Measurements from ENCODE around the gene ARRB1. TPM values are rescaled to one million over a fixed set of nuclear protein-coding genes. Genes with fewer than 3 reads are reported as not detected.
"Not testable (repeated sequence)": the region's sequence is repeated elsewhere in the genome, so short reads cannot be mapped to it uniquely, and the experiment has no call there.

The ARRB1 gene
- polyA plus RNA-seq, 2 of the 4 experiments (the other 2 are of a cell fraction) = 6.8 to 14.3 TPM

DNA sequence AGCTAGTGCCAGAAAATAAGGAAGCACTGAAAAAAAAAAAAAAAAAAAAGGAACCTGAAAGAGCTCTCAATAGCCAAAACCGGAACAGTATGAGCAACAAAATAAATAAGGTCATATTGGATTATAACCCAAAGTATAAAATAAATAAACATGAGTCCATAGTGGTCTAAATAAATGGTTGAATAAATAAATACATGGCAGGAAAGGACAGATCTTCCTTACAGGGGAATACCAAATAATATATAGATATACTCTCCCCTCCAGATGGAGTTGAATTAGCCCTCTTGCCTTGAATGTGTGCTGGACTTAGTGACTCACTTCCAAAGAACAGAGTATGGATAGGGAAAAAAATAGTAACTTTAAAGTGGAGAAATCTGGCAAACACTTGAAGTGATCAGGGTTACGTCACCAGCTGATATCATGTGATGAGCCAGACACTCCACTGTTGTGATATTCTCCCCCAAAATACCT is 14.3 kb upstream of the ARRB1 start:
- ChIA-PET POLR2A (no interaction called here), CTCF (interaction anchor here (0.7 to 1.3 kb wide), 2 partner anchors 8 to 27 kb away, joined by 3 to 4 read pairs; no protein-coding TSS in a partner anchor)
- ATAC-seq (peak; percentile 70; a peak in 5 of 6 replicates), DNase-seq (ENCODE audit: low read depth in 1 of 2, low spot score in 1 of 2) (peak in 1 of 2 experiments; percentile 33), FAIRE-seq (no peak)
- Histone ChIP-seq H3K27ac (peak overlapping the region in 1 of 2 experiments; percentile 50; a peak in 1 of 6 replicates), H3K4me2 (peak overlapping the region; percentile 17), H3K9me3 (peaks cover 10% of the 10 kb centered on the region), H3K4me1 (peaks cover 13% of the 10 kb centered on the region; the same call in 2 of the 3 replicates), H3K4me3 (no peak overlapping the region)
- 11% methylated on average over 2 of the region's 2 CpGs for WGBS (ENCODE audit: missing lambda C conversion rate)
- TF ChIP-seq, protein P1, sequence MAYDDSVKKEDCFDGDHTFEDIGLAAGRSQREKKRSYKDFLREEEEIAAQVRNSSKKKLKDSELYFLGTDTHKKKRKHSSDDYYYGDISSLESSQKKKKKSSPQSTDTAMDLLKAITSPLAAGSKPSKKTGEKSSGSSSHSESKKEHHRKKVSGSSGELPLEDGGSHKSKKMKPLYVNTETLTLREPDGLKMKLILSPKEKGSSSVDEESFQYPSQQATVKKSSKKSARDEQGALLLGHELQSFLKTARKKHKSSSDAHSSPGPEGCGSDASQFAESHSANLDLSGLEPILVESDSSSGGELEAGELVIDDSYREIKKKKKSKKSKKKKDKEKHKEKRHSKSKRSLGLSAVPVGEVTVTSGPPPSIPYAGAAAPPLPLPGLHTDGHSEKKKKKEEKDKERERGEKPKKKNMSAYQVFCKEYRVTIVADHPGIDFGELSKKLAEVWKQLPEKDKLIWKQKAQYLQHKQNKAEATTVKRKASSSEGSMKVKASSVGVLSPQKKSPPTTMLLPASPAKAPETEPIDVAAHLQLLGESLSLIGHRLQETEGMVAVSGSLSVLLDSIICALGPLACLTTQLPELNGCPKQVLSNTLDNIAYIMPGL (CRISPR knock-in tag; IDR thresholded peaks at IDR 0.05; ENCODE audit: borderline replicate concordance) = no peak
- TF ChIP-seq FOSL2 (IDR thresholded peaks at IDR 0.05) (no peak), FOSL2 (CRISPR knock-in tag; IDR thresholded peaks at IDR 0.05) (peak; percentile 62), EHMT2 (IDR thresholded peaks at IDR 0.05; ENCODE audit: low read depth) (no peak)

DNA sequence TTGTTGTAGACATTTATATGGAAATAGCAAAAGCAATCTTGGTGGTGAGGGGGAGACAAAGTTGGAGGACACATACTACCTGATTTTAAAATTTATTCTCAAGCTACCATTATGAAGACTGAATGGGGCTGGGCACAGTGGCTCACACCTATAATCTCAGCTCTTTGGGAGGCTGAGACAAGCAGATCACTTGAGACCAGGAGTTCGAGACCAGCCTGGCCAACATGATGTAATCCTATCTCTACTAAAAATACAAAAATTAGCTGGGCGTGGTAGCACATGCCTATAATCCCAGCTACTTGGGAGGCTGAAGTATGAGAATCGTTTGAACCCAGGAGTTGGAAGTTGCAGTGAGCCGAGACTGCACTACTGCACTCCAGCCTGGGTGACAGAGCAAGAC is 10.8 kb upstream of the ARRB1 start:
- WGBS (ENCODE audit: missing lambda C conversion rate) = 76% methylated on average over 4 of the region's 4 CpGs
- FAIRE-seq; ATAC-seq; H3K9me3 ChIP-seq; DNase-seq (ENCODE audit: low read depth in 1 of 2, low spot score in 1 of 2); H3K27ac ChIP-seq; H3K4me3 ChIP-seq; H3K4me2 ChIP-seq: not testable (repeated sequence)
- ChIA-PET CTCF (interaction anchor here (0.8 to 2.7 kb wide), 9 partner anchors 9 to 170 kb away, joined by 3 to 9 read pairs (median 3); no protein-coding TSS in a partner anchor), POLR2A (interaction anchor here (0.7 kb wide), 1 partner anchor 23 kb away, joined by 5 read pairs; no protein-coding TSS in a partner anchor)
- peaks cover 13% of the 10 kb centered on the region; the same call in 2 of the 3 replicates for H3K4me1 ChIP-seq

DNA sequence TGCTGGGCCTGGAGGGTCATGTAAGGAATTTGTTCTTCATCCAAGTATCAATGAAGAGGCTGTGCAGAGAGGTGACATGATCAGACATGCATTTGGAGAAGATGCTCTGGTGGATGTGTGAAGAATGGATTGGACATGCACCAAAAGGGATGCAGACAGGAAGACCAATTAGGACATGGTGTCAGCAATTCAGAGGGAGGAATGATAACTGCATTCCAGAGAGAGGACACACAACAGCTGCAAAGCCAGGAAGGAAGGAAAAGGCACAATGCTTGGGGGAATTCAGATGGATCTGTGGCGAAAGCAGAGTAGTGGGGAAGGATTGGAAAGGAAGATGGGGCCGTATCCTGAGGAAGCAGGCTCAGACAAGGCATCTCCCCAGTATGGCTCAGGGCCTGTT is 5.2 kb upstream of the ARRB1 start:
- no peak for DNase-seq (ENCODE audit: low read depth in 1 of 2, low spot score in 1 of 2)
- CTCF ChIA-PET = interaction anchor here (0.7 to 2.9 kb wide), 9 partner anchors 8 to 76 kb away, joined by 3 to 18 read pairs (median 4); no protein-coding TSS in a partner anchor
- 88% methylated on average over 2 of the region's 2 CpGs for WGBS (ENCODE audit: missing lambda C conversion rate)
- Histone ChIP-seq H3K9me3 (no peaks in the 10 kb centered on the region), H3K4me2 (no peak overlapping the region), H3K4me3 (no peak overlapping the region), H3K27ac (no peak overlapping the region), H3K4me1 (peaks cover 14% of the 10 kb centered on the region)
- POLR2A ChIA-PET = no interaction called here
- FAIRE-seq = no peak
- ATAC-seq = no peak
- TF ChIP-seq, protein P2, sequence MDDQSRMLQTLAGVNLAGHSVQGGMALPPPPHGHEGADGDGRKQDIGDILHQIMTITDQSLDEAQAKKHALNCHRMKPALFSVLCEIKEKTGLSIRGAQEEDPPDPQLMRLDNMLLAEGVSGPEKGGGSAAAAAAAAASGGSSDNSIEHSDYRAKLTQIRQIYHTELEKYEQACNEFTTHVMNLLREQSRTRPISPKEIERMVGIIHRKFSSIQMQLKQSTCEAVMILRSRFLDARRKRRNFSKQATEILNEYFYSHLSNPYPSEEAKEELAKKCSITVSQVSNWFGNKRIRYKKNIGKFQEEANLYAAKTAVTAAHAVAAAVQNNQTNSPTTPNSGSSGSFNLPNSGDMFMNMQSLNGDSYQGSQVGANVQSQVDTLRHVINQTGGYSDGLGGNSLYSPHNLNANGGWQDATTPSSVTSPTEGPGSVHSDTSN (IDR thresholded peaks at IDR 0.05) = no peak

DNA sequence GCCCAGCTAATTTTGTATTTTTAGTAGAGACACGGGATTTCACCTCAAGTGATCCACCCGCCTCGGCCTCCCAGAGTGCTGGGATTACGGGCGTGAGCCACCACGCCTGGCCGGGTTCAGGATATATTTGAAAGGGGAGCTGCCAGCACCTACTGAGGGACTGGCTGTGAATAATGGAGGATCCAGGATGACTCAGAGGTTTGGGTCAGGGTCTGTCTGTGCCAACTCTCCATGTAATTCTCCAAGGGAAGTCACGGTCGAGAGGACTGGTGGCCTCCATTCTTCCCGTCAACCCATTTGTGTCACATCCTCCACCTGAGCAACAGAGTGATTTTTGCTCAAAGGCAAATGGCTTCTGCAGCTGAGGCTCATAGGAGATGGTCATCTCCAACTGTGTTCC is 3.6 kb upstream of the ARRB1 start:
- no peak for TF ChIP-seq HOXB13 (CRISPR knock-in tag; IDR thresholded peaks at IDR 0.05; ENCODE audit: low read depth)
- TF ChIP-seq CBX8 (IDR thresholded peaks at IDR 0.05) = no peak
- TF ChIP-seq CHD4 (IDR thresholded peaks at IDR 0.05; ENCODE audit: borderline replicate concordance) = no peak
- TF ChIP-seq, protein P3, sequence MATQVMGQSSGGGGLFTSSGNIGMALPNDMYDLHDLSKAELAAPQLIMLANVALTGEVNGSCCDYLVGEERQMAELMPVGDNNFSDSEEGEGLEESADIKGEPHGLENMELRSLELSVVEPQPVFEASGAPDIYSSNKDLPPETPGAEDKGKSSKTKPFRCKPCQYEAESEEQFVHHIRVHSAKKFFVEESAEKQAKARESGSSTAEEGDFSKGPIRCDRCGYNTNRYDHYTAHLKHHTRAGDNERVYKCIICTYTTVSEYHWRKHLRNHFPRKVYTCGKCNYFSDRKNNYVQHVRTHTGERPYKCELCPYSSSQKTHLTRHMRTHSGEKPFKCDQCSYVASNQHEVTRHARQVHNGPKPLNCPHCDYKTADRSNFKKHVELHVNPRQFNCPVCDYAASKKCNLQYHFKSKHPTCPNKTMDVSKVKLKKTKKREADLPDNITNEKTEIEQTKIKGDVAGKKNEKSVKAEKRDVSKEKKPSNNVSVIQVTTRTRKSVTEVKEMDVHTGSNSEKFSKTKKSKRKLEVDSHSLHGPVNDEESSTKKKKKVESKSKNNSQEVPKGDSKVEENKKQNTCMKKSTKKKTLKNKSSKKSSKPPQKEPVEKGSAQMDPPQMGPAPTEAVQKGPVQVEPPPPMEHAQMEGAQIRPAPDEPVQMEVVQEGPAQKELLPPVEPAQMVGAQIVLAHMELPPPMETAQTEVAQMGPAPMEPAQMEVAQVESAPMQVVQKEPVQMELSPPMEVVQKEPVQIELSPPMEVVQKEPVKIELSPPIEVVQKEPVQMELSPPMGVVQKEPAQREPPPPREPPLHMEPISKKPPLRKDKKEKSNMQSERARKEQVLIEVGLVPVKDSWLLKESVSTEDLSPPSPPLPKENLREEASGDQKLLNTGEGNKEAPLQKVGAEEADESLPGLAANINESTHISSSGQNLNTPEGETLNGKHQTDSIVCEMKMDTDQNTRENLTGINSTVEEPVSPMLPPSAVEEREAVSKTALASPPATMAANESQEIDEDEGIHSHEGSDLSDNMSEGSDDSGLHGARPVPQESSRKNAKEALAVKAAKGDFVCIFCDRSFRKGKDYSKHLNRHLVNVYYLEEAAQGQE (IDR thresholded peaks at IDR 0.05) = no peak
- TF ChIP-seq ZC3H11A (IDR thresholded peaks at IDR 0.05) = no peak
- TF ChIP-seq RAD21 (conservative IDR thresholded peaks at IDR 0.05 in 1 of 2, IDR thresholded peaks at IDR 0.05 in 1 of 2) = no peak
- TF ChIP-seq, protein P2 (IDR thresholded peaks at IDR 0.05) = no peak
- no peak for TF ChIP-seq ZFP36 (IDR thresholded peaks at IDR 0.05; ENCODE audit: borderline replicate concordance, partially characterized antibody)
- TF ChIP-seq HEYL (CRISPR knock-in tag; IDR thresholded peaks at IDR 0.05) = no peak
- TF ChIP-seq, protein P4, sequence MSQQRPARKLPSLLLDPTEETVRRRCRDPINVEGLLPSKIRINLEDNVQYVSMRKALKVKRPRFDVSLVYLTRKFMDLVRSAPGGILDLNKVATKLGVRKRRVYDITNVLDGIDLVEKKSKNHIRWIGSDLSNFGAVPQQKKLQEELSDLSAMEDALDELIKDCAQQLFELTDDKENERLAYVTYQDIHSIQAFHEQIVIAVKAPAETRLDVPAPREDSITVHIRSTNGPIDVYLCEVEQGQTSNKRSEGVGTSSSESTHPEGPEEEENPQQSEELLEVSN (IDR thresholded peaks at IDR 0.05; ENCODE audit: borderline replicate concordance, low read depth) = no peak
- TF ChIP-seq FOSB (CRISPR knock-in tag; IDR thresholded peaks at IDR 0.05) = no peak
- TF ChIP-seq KDM1A (IDR thresholded peaks at IDR 0.05; ENCODE audit: low read depth) = no peak
- TF ChIP-seq, protein P5, sequence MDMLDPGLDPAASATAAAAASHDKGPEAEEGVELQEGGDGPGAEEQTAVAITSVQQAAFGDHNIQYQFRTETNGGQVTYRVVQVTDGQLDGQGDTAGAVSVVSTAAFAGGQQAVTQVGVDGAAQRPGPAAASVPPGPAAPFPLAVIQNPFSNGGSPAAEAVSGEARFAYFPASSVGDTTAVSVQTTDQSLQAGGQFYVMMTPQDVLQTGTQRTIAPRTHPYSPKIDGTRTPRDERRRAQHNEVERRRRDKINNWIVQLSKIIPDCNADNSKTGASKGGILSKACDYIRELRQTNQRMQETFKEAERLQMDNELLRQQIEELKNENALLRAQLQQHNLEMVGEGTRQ (IDR thresholded peaks at IDR 0.05) = no peak
- TF ChIP-seq NPAS2 (CRISPR knock-in tag; IDR thresholded peaks at IDR 0.05; ENCODE audit: borderline replicate concordance) = no peak
- TF ChIP-seq FOXS1 (CRISPR knock-in tag; IDR thresholded peaks at IDR 0.05) = no peak
- WGBS (ENCODE audit: missing lambda C conversion rate) = 66% methylated on average over 10 of the region's 10 CpGs
- no peak for ATAC-seq
- Histone ChIP-seq H3K4me1 (peaks cover 24% of the 10 kb centered on the region), H3K4me3 (no peak overlapping the region), H3K27ac (no peak overlapping the region), H3K9me3 (no peaks in the 10 kb centered on the region), H3K4me2 (no peak overlapping the region)
- ChIA-PET POLR2A (no interaction called here), CTCF (interaction anchor here (1.1 to 2.8 kb wide), 4 partner anchors 17 to 75 kb away, joined by 3 to 14 read pairs (median 6); no protein-coding TSS in a partner anchor)
- no peak for FAIRE-seq
- no peak for DNase-seq (ENCODE audit: low read depth in 1 of 2, low spot score in 1 of 2)

Measured in A549 (cell line).